ENCODE measurements around the gene RALGPS1.

RALGPS1 gene

DNA sequence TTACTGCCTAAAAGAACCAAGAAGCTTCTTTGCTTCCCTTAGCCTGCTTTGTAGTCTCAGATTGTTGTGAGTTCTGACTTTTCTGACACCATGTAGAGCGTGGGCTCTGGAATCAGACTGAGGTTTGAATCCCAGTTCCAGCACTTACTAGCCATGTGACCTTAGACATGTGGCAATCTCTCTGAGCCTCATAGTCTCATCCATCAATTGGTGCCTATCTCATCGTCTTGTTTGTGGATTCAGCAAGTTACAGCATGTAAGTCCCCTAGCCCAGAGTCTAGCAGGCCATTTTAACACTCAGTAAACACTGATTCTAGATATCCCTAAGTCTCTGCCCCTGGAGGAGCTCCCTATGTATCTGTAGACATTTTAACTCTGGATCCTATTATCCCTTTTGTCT is 113.1 kb downstream of the RALGPS1 start:
- no peak for DNase-seq

DNA sequence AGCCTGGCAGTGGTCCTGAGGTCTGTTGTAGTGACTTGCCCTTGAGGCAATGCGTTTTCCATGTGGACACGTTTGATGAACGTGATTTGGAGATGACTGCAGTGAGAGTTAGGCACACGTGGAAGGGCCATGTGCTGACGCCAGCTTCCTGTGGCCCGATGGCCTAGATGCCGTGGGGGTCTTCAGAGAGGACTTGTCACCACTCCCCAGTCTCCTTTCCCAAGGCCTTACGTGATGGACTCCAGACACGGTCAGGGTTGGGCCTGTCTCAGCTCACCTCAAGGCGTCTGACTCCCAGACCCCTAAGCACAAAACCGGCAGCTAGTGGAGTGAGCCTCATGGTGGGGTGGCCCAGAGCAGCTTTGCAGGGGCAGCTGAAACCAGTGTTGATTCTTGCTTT is 115.0 kb downstream of the RALGPS1 start:
- DNase-seq, result no peak

DNA sequence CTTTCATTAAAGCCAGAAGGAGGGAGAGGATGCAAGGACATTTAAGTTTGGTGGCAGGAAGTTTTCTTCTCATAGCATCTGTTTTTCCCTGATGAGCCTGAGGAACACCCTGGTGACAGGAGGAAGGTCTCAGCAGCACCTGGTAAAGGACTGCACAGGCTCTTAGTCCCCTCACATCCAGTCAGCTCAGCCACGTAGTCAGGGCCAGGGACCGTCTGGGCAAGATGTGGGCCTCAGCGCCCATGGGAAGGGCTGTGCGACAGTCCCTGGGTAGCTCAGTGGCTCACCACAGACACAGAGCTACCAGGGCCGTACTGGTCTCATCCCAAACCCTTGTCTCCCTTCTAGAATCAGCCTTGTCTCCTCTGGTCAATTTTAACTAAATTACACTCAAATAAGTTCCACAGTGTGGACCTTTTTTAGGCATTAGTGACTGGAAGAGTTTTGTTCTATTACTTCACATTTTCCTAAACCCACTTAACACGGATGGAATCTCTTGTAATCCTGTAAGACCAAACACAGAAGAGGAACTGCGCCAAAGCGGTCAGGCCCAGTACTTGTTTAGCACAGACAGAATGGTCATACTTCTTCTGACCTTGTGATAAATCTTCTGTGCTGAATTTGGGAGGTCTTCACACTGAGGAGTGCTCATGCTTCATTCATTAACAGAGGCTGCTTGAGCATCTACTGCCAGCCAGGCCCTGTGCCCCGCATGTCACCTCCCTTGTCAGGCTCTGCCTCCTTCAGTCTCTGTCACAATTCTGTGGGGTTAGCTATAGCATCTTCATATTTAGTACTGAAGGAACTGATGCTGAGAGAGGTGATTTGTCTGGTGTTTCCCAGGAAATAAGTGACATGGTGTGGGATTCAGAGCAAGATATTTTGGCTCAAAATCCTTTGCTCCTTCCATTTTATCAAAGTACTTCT is 116.5 kb downstream of the RALGPS1 start:
- DNase-seq, result no peak

DNA sequence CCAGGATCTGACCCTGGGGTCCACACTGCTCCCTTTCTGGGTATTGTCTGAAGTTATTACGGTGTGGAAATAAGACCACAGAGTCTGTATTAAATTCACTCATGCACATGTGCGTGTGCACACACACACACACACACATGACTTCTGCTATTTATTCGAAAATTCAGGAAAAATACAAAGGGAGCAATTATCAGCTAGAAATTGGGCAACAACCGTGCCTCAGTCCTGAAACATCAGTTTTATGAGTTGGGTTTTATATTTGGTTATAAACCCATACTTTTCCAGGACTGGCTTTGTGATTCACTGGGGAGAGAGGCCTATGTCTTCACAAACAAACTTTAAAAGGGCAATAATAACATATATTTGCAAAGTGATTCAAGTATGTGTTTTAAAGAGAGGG is 117.7 kb downstream of the RALGPS1 start:
- no peak for DNase-seq

DNA sequence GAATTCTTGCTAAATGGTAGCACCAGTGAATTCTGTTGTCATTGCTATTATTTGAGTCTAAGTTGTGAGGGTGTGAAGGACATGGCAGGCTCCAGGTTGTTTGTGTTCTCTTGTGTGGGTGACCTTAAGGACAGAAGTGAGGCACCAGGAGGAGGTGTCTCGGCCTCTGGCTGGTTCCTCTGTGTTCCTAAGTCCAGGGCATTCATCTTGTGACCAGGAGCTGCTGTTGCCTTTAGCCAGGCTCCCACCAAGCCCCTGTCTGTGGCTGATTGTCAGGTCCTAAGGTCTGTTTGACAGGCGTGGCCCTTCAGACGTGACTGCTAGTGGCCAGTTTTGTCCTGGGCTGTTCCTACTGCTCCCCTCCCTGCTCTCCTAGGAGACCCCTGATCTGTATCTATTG is 118.5 kb downstream of the RALGPS1 start:
- DNase-seq, result no peak

DNA sequence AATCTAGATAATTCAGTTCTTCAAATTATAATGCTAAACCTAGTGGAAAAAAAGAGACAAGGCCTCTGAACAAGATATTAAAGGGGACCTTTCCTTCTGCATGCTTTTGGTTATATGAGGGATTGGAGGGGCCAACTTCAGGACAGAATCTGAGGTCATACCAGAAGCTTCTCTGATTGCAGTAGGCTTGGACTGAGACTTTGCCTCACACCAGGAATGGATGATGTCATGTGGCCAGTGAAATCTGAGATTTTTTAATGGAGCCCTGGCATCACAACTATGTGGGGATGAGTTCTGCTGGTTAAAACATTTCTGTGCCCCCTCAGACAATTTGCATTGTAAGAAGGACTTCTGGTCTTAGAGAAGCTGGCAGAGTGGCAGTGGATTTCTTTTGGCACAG is 119.2 kb downstream of the RALGPS1 start:
- DNase-seq, result no peak

DNA sequence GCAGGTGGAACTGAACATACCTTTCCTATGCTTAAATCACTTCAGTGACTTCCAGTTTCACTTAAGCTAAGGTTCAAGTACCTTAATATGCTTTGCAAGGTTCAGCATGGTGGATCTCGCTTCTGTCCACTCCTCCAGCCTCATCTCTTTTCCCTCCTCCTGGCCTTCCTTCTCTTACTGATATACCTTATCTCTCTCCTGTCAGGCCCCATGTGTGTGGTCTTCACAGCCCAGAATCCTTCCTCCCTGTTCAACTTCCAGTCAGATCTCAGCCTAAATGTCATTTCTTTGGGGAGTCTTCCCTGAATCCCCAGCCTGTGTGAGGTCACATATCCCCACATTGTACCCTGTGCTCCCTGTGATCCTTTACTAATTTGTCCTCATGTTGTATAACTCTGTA is 120.1 kb downstream of the RALGPS1 start:
- DNase-seq, result no peak

DNA sequence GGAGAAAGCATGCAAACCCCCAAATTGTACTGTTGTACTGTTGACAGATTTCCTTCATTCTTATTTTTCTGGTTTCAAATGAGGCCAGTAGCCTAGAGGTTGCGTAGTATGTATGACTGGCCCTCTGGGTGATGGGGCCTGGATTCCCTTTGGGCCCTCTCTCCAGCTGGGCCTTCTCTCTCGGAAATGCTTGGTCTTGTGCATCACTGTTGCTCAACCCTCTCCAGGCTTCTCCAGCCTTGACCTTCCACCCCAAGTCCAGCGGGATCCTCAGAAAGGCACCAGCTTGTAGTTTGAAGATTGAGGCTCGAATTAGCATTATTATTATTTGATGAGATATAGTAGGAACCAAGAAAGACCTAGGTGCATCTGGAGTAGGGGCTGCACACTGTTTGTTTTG is 120.8 kb downstream of the RALGPS1 start:
- DNase-seq, result no peak

DNA sequence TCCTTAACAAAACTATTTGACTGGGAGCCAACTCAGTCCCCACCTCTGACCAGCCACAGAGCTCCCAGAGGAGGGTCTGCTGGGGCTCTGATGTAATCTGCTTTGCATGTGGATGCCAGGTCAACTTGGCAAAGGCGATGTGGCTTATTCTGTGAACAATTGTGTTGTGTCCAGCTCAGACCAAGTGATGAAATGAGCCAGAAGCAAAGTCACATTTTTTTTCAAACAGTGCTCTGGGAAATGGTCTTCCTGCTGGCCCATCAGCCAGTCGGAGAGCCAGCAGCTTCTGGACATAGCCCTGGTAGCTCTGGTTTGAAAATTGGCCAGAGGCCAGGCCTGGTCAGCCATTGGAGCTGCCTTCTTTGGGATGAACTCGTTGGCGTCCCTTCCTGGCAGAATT is 121.4 kb downstream of the RALGPS1 start:
- DNase-seq, result no peak

DNA sequence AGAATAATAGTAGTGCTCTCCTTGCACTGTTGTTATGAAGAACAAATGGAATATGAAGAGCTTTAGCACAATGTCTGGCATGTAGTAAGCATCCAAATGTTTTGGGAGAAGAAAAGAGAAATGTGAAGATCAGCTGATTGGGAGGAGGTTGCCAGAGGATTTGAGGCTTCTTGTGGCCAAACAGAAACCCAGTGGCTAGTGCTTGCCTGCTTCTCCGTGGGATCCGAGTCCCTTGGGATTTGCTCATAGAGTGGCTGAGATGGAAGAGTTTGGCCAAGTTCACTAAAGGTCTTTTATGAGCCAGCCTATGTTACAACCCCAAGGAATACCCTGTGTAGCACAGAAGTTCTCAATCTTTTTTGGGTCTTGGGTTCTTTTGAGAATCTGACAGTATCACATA is 121.9 kb downstream of the RALGPS1 start:
- no peak for DNase-seq

DNA sequence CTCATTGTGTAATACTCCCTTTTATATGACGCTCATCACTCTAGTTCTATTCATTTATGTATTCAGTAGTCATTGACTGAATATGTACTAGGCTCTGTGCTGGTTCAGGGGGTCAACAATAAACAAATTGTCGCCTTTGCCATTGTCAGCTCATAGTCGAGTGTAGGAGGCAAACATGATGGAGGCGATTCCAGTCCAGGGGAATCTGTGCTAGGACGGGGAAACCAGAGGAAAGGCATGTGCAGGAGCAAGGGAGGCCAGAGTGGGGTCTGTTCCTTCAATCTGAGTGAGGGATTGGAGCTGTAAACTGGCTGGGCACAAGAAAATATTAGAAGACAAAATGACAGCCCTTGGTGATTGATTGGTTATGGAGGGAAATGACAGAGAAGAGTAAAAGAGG is 123.9 kb downstream of the RALGPS1 start:
- DNase-seq, result no peak

DNA sequence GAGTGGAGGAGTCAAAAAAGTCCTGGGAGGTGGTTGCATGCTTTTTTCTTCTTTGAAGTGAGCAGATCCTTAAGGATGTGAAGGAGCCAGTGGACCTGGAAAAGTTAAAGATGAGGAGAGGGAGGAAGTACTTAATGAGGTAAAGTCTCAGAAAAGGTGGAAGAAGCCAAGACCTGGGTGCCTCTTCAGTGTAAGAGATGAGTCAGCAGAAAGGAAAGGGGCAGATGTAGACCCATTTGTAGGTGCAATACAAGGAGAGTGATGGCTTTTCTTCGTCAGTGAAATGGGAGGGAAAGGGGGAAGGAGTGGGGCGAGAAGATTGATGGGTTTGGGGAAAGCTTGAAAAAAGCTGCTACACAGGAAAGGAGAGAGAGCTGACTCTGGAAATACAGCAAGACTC is 124.9 kb downstream of the RALGPS1 start:
- DNase-seq, result no peak

DNA sequence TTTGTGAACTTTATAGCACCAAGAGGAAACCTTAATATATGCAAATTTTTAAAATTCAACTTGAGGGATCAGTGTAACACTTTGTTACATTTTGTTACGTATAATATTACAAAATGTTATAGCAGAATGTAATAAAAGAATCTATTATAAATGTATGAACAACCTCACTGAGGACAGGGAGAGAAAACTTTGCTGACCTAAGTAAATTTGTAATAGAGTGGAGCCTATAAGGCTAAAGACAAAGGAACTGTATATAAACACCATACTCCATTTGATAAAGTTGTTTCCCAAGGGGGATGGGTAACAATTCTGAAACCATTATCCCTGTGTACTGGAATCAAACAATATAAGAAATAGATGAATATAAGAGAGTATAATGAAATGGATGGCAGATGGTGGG is 130.6 kb downstream of the RALGPS1 start:
- DNase-seq, result no peak

DNA sequence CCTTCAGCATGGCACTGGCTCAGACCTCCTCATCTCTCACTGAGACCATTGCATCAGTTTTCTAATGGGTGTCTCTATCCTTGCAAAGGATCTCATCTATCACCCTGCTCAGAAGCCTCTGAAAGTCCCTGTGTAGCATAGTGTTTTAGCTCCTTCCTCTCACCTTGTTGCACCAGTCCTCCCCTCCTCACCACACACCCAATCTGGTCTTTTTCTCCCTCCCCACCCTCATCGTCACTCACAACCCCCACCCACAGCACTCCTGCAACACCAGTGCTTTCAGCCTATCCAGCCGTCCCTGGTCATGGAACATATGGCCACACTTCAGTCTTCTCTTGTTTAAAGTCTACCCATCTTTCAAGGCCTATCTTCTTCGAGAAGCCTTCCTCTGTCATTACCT is 133.4 kb downstream of the RALGPS1 start:
- DNase-seq, result no peak

DNA sequence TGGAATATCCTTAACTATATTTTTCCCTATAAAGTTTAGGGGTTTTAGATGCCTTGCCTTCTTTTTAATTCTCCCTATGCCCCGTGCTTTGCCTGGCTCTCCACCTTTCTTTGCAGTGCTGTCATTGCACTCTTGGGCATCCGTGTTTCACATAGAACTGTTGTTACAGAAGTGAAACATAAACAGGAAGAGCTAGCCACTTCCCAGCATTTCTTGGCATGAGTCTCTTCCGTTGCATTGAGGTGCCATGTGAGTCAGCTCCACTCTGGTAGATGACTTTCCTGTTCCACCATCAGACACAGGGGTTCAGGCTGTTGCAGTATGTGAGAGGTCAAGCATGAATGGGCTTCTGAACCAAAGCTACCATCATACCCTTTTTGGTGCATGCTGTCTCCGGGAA is 134.5 kb downstream of the RALGPS1 start:
- peak in 3 of 5 experiments; percentile 3 to 87 (median 23) for DNase-seq

DNA sequence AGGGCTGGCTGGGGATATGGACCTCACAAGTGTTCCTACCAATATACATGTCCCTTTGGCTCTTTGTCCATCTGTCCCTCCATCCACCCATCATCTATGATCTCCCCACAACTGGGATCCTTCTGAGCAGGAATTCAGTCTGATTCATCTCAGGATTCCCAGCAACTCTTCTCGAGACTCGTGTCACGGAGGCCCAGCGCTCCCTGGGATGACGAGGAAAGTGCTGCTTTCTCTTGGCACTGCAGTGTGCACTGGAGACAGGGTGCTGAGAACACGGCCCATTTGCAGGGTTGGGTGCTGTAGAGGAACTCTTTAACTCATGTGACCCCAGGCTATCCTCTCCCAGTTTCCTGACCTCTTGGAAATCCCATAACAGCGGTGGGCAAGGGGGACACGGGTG is 135.0 kb downstream of the RALGPS1 start:
- no peak for DNase-seq

DNA sequence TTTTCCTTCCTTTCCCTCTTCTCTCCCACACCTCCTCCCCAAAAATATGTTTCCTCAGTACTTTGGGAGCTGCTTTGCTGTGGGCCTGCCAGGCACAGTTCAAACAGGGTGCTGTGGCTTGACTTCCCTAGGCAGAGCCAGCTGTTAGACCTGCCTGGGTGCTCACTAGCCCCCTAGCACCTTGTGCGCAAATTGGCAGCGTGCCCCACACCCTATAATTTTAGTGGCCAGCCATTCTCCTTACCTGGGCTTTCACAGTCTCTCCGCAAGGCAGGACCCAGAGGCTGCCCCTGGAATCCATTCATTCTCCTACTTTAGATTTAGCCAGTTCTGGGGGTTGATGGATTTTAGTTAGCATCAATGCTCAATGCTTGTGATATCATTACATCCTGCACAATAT is 135.6 kb downstream of the RALGPS1 start:
- no peak for DNase-seq

DNA sequence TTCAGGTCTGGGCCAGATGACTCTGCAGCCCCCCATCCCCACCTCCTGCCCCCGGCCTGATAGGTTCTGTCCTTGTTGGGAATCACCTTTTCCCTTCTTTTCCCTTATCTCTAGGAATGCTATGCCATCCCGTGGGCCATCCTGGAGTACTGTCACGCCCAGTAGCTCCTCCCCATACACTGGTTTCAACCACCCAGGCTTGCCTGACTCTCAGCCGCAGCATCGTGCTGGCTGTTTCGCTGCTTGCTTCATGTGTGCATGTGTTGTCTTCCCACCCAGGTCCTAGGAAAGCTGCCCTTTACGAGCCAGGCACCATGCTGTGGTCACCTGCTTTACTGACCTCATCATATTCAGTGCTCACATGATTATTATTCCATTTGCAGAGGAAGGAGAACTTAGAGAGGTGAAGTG is 136.0 kb downstream of the RALGPS1 start:
- no peak for DNase-seq

DNA sequence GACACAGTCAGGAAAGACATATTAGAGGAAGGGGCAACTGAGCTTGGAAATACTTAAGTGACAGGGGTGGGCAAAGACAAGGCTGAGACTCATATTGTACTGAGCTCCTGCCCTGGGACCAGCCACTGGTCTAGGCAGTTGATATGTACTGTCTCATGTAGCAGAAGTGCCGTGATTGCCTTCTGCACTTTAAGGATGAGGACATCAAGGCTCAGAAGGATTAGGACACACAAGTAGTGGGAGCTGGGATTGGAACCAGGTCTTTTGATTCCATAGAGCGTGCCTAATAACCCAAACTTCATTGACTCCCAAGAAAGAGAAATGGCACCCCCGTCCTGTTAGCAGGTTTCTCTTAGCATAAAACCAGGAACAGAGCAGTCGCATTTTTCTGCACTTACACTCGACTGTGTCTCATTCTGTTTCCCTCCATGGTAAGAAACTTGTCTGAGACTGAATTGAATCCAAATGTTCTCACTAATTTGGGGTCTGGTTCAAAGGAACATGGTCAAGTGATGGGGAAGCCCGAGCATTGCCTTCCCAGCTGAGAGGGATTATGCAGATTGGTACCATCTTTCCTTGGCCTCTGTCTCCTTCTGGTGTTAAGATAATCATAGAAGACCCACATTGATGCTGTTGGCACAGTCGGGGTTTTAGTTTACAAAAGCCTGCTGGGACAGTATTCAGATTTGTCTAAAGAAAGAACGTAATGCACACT is 137.5 kb downstream of the RALGPS1 start:
- DNase-seq, result no peak

DNA sequence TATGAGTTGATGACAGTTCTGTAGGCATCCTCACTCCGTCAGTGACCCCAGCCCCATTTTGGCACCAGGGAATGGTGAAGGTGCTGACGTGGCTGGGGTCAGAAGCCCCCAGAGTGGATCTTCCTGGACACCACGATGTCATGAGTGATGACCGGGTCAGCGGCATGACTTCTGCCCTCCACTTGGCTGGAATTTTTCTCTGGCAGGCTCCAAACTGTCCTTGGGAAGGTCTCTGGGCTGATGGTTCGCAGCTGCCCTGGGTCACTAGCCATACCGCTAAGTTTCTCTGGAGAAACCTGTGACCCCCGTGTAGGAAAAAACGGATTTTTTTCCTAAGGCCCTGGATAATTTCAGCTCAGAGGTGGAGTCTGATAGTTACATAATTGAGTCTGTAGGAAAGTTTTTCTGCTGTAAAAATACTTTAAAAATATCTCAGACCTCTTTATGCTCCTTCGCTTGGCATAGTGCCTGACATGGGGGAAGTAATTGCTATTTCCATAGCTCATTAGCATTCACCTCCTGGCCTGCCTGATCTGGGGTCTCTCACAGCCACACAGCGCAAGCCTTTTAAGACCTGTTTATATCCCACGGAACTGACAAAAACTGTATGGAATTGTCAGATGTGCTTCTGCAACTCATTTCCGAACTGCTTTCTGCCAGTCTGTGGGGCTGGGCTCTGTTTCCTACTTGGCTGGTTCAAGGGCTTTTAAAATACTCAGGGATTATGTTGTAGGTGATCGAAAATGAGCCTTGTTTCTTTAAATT is 138.7 kb downstream of the RALGPS1 start:
- no peak for DNase-seq

DNA sequence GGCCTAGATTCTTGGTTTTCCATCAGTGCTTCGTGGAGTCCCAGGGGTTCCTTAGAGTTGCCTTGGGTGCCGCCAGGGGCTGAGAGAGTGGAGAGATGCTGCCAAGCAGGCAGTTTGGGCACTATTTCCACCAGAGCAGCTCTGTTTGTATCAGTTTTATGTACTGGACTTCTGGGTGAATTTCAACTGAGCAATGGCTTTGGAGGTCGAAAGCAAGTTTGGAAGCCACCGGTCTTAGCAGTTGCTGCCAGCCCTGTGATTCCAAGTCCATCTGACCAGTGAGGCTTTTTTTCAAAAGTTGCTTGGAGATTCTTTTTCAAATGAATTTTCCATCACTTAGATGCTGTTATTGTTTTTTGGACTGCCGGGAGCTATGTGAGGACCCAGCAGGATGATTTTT is 139.4 kb downstream of the RALGPS1 start:
- no peak for DNase-seq

DNA sequence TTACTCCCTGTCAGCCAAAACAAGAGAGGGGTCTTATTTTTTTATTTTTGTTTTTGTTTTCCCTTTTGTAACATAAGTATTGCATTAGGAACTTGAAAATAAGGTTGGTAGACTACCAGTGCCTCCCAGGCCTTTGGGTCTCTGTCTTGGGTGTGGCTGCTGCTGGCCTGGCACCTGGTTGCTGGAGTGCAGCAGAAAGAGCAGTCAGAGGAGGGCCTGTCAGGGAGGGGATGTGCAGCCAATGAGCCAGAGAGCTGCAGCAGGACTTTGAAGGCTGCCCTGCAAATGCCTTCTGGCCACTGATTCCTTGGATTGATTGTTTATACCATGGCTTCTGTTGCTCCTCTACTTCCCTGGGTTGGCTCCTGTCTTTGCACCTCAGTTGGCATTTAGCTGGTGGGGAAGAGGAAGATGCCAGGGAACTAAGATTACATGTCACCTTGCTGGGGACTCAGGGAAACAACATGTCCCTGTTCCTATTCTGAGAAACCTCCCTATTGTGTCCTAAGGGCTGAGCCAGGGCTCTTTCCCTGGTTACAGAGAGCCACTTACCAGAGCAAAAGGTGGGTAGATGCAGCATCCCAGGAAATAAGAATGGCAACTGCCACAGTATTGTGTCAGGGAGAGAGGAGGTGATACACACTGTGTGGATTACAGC is 141.3 kb downstream of the RALGPS1 start:
- DNase-seq, result no peak

DNA sequence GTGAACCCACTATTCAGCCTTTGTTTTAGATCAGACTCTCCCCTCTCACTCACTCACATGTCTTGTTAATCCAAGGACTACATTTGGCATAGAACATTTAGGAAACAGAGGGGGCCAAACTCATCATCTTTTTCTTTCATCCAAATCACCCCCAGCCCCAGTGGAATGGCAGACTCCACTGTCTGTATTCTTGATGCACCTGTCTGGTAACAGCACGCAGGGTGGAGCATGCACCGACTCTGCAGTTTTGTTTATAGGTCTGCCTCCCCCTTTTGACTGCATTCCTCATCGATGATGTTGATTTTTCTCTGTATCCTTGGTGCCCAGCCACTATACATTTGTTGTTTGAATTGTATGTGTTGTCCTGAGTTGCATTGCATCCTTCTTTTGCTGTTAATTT is 141.9 kb downstream of the RALGPS1 start:
- no peak for DNase-seq
